ENCODE measurements around the gene ELL.

DNA sequence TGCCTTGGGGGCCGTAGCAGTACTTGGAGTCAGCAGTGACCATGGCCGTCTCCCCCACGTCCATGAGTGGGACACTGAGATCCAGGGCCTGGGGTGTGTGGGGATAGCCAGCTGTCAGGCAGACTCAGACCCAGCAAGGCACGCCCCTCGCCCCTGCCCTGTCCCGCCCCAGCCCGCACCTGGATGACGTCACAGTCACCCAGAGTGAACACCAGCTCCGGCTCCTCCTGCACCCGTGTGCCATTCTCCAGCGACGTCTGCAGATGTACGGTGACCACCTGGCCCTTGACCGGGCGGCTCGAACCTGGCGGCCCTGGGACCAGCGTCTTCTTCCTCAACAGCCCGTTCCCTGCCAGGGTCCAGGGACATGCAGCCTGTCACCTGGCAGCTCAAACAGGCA lies 17.5 kb upstream of the ELL start:
- TF ChIP-seq, protein P1, sequence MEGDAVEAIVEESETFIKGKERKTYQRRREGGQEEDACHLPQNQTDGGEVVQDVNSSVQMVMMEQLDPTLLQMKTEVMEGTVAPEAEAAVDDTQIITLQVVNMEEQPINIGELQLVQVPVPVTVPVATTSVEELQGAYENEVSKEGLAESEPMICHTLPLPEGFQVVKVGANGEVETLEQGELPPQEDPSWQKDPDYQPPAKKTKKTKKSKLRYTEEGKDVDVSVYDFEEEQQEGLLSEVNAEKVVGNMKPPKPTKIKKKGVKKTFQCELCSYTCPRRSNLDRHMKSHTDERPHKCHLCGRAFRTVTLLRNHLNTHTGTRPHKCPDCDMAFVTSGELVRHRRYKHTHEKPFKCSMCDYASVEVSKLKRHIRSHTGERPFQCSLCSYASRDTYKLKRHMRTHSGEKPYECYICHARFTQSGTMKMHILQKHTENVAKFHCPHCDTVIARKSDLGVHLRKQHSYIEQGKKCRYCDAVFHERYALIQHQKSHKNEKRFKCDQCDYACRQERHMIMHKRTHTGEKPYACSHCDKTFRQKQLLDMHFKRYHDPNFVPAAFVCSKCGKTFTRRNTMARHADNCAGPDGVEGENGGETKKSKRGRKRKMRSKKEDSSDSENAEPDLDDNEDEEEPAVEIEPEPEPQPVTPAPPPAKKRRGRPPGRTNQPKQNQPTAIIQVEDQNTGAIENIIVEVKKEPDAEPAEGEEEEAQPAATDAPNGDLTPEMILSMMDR (IDR thresholded peaks at IDR 0.05; ENCODE audit: low read depth, low read length, poor library complexity, severe bottlenecking), result no peak
- no peak for TF ChIP-seq EZH2phosphoT487 (IDR thresholded peaks at IDR 0.05; ENCODE audit: borderline replicate concordance, low read length)
